Gastrocnemius medialis (tissue), 4 donors: ENCODE results near the gene FITM1. TPM values are rescaled to one million over a fixed set of nuclear protein-coding genes. Genes with fewer than 3 reads are reported as not detected.

Experiments used
- ATAC-seq, 2 donors: fragments of 150-250 bp; one replicate each; pipeline ENCODE4 v1.9.1; 2016
- DNase-seq, 2 donors: peaks; one replicate each; pipeline ENCODE4 v3.0.0-alpha.2; 2019
- H3K27ac ChIP-seq, 4 donors: fragments of 200-600 bp; sonication (generic); 1 replicate in 1 of 4; 2 replicates in 3 of 4; pipeline ENCODE4 v1.5.1; 2016 to 2018; ENCODE audit warnings: mild to moderate bottlenecking in 2 of 4, moderate library complexity in 1 of 4
- H3K27me3 ChIP-seq, 3 donors: fragments of 200-600 bp; sonication (generic) in 2 of 3; 1 replicate in 1 of 3; 2 replicates in 2 of 3; pipeline versions ENCODE4 v1.5.1 to v1.6.0; 2016 to 2019; ENCODE audit warnings: mild to moderate bottlenecking in 1 of 3, moderate library complexity in 1 of 3
- H3K36me3 ChIP-seq, 2 donors: fragments of 200-600 bp; sonication (generic) in 1 of 2; one replicate each; pipeline ENCODE4 v1.5.1; 2017 to 2018
- H3K4me1 ChIP-seq, 2 donors: fragments of 200-600 bp; sonication (generic) in 1 of 2; one replicate each; pipeline ENCODE4 v1.5.1; 2016 to 2017; ENCODE audit warnings: mild to moderate bottlenecking in 2 of 2
- H3K4me3 ChIP-seq, 4 donors: fragments of 200-600 bp; sonication (generic) in 3 of 4; 1 replicate in 1 of 4; 2 replicates in 3 of 4; pipeline ENCODE4 v1.5.1; 2016 to 2019; ENCODE audit warnings: mild to moderate bottlenecking in 2 of 4
- H3K9me3 ChIP-seq, 3 donors: fragments of 200-600 bp; sonication (generic) in 2 of 3; 1 replicate in 1 of 3; 2 replicates in 2 of 3; pipeline ENCODE4 v1.5.1; 2016 to 2019
- CTCF ChIP-seq, 5 experiments: fragments of 450-650 bp in 3 of 5; fragments of 200-600 bp in 2 of 5; sonication (generic) in 2 of 5; IDR thresholded peaks in 4 of 5; conservative IDR thresholded peaks in 1 of 5; 1 replicate in 4 of 5; 2 replicates in 1 of 5; pipeline ENCODE4 v1.5.1; 2016 to 2019; ENCODE audit warnings: antibody characterized with exemption in 5 of 5, mild to moderate bottlenecking in 3 of 5, moderate library complexity in 3 of 5
- POLR2A ChIP-seq, 2 donors: fragments of 450-650 bp; IDR thresholded peaks; one replicate each; pipeline ENCODE4 v1.6.1; 2017; ENCODE audit warnings: antibody characterized with exemption in 2 of 2, mild to moderate bottlenecking in 2 of 2, moderate library complexity in 2 of 2
- in situ Hi-C, 4 donors: fragments of 200-750 bp; cut with MboI; loops; one replicate each; pipeline versions ENCODE4 v1.15.0 to v1.8.0; 2017; ENCODE audit warnings: low sequenced_read_pairs in 4 of 4
- intact Hi-C: fragments of 100-400 bp; cut with DNase I; formaldehyde crosslinking; loops from one replicate; pipeline ENCODE4 v1.15.1; 2023; ENCODE audit warnings: low total_unique reads
- total RNA-seq, 4 donors: library from RNA; depleted of rRNA; stranded (reverse); fragments of >200 nt; gene quantifications; one replicate each; pipeline versions ENCODE4 v1.1.0 to v1.2.3, GENCODE V29; 2016

FITM1 gene
- total RNA-seq, 4 donors from 2014 or later = 45.3 to 91.3 (median 65.4) TPM

- Histone ChIP-seq H3K4me3 (no peak overlapping the region), H3K4me1 (peaks cover 12 to 19% of the 10 kb centered on the region in 2 donors), H3K9me3 (no peaks in the 10 kb centered on the region), H3K27me3 (no peaks in the 10 kb centered on the region), H3K36me3 (peaks cover 0 to 68% of the 10 kb centered on the region in 2 donors), H3K27ac (no peak overlapping the region)
- no peak for DNase-seq
- TF ChIP-seq POLR2A (IDR thresholded peaks at IDR 0.05) (no peak), CTCF (IDR thresholded peaks at IDR 0.05 in 4 of 5, conservative IDR thresholded peaks at IDR 0.05 in 1 of 5) (no peak)
- in situ Hi-C loops = no loop called here
- intact Hi-C loops = no loop called here
- no peak for ATAC-seq
Measured at GRCh38 chr14:24157331-24157730, 26.9 kb downstream of the FITM1 start.

- TF ChIP-seq CTCF (IDR thresholded peaks at IDR 0.05 in 4 of 5, conservative IDR thresholded peaks at IDR 0.05 in 1 of 5) = no peak
- TF ChIP-seq POLR2A (IDR thresholded peaks at IDR 0.05) = no peak
- Histone ChIP-seq H3K27ac (peak overlapping the region; percentile 85 to 90 (median 89)), H3K4me1 (peaks cover 23 to 30% of the 10 kb centered on the region in 2 donors), H3K36me3 (peaks cover 0 to 74% of the 10 kb centered on the region in 2 donors), H3K27me3 (no peaks in the 10 kb centered on the region), H3K4me3 (no peak overlapping the region), H3K9me3 (no peaks in the 10 kb centered on the region)
- ATAC-seq (no peak), DNase-seq (no peak)
- in situ Hi-C loops (loop anchor here in 1 of 4 donors (5.0 kb wide), 1 partner anchor 103 kb away; no protein-coding TSS in a partner anchor), intact Hi-C loops (loop anchor here (2.0 to 10.0 kb wide), 4 partner anchors 45 to 135 kb away; partner anchors contain the start of genes DCAF11, DHRS1, NOP9 and NRL)
Measured at GRCh38 chr14:24159777-24160498, 29.5 kb downstream of the FITM1 start.

GRCh38 chr14:24160499-24160849 lies 30.0 kb downstream of the FITM1 start:
- in situ Hi-C loops (loop anchor here in 1 of 4 donors (5.0 kb wide), 1 partner anchor 103 kb away; no protein-coding TSS in a partner anchor), intact Hi-C loops (loop anchor here (2.0 to 10.0 kb wide), 4 partner anchors 46 to 134 kb away; partner anchors contain the start of genes DCAF11, DHRS1, NOP9 and NRL)
- TF ChIP-seq CTCF (IDR thresholded peaks at IDR 0.05 in 4 of 5, conservative IDR thresholded peaks at IDR 0.05 in 1 of 5) (no peak), POLR2A (IDR thresholded peaks at IDR 0.05) (no peak)
- ATAC-seq = no peak
- peak overlapping the region; percentile 85 to 90 (median 89) for H3K27ac ChIP-seq
- no peaks in the 10 kb centered on the region for H3K27me3 ChIP-seq
- H3K36me3 ChIP-seq = peaks cover 0 to 74% of the 10 kb centered on the region in 2 donors
- DNase-seq = no peak
- H3K9me3 ChIP-seq = no peaks in the 10 kb centered on the region
- H3K4me3 ChIP-seq = no peak overlapping the region
- peaks cover 23 to 30% of the 10 kb centered on the region in 2 donors for H3K4me1 ChIP-seq

- DNase-seq (peak; percentile 84 to 94), ATAC-seq (peak; percentile 96 to 97)
- Histone ChIP-seq H3K4me1 (peaks cover 23 to 30% of the 10 kb centered on the region in 2 donors), H3K27me3 (no peaks in the 10 kb centered on the region), H3K27ac (peak within 1 kb of the TSS; percentile 85 to 90 (median 89)), H3K4me3 (peak within 1 kb of the TSS; percentile 63 to 70 (median 66)), H3K9me3 (no peaks in the 10 kb centered on the region), H3K36me3 (peaks cover 0 to 74% of the 10 kb centered on the region in 2 donors)
- intact Hi-C loops (loop anchor here (1.0 to 10.0 kb wide), 6 partner anchors 14 to 134 kb away; partner anchors contain the start of genes DCAF11, DHRS1, IPO4 and NOP9), in situ Hi-C loops (loop anchor here in 1 of 4 donors (5.0 kb wide), 1 partner anchor 104 kb away; no protein-coding TSS in a partner anchor)
- peak; percentile 14 to 49 for TF ChIP-seq POLR2A (IDR thresholded peaks at IDR 0.05)
- peak; percentile 90 to 95 (median 94) for TF ChIP-seq CTCF (IDR thresholded peaks at IDR 0.05 in 4 of 5, conservative IDR thresholded peaks at IDR 0.05 in 1 of 5)
Measured at GRCh38 chr14:24160850-24161804, 30.7 kb downstream of the FITM1 start, which contains the start of gene IRF9. TSS of gene IRF9 (plus strand) at chr14:24161265. CDS start at chr14:24162145, 880 bp downstream.
